ENCODE measurements around the gene SUCLA2. TPM values are rescaled to one million over a fixed set of nuclear protein-coding genes. Genes with fewer than 3 reads are reported as not detected.
A peak's percentile ranks its signal among the peaks of the same experiment; 100 is the strongest.
"Not testable (repeated sequence)": the region's sequence is repeated elsewhere in the genome, so short reads cannot be mapped to it uniquely, and the experiment has no call there.

SUCLA2 gene
- total RNA-seq, 1 experiment from 2014 or later, result 80.9 TPM

GRCh38 chr13:48012668-48013067 lies 11.6 kb upstream of the SUCLA2 start:
- Histone ChIP-seq H3K27ac (no peak overlapping the region), H3K27me3 (replicated peaks) (no peaks in the 10 kb centered on the region), H3K4me1 (replicated peaks) (peaks cover 28% of the 10 kb centered on the region), H3K36me3 (no peaks in the 10 kb centered on the region), H3K9me3 (replicated peaks) (no peaks in the 10 kb centered on the region), H3K4me3 (no peak overlapping the region)
- DNase-seq (ENCODE audit: low read depth in 1 of 2, low spot score in 2 of 2), result no peak

- H3K36me3 ChIP-seq, result no peaks in the 10 kb centered on the region
- DNase-seq (ENCODE audit: low read depth in 1 of 2, low spot score in 2 of 2), result no peak
Measured at GRCh38 chr13:48010698-48011097, 9.6 kb upstream of the SUCLA2 start.

GRCh38 chr13:48009284-48009683 lies 8.2 kb upstream of the SUCLA2 start:
- DNase-seq (ENCODE audit: low read depth in 1 of 2, low spot score in 2 of 2), result peak; percentile 68 to 77
- no peaks in the 10 kb centered on the region for H3K9me3 ChIP-seq (replicated peaks)
- peak overlapping the region; percentile 67 for H3K27ac ChIP-seq
- no peaks in the 10 kb centered on the region for H3K36me3 ChIP-seq
- H3K4me1 ChIP-seq (replicated peaks), result peaks cover 28% of the 10 kb centered on the region
- H3K27me3 ChIP-seq (replicated peaks), result no peaks in the 10 kb centered on the region
- no peak overlapping the region for H3K4me3 ChIP-seq

More at GRCh38 chr13:48010698-48011097, 9.6 kb upstream of the SUCLA2 start:
- Histone ChIP-seq H3K4me1 (replicated peaks) (peaks cover 28% of the 10 kb centered on the region), H3K27ac (no peak overlapping the region), H3K27me3 (replicated peaks) (no peaks in the 10 kb centered on the region), H3K9me3 (replicated peaks) (no peaks in the 10 kb centered on the region), H3K4me3 (no peak overlapping the region)

GRCh38 chr13:48006396-48006795 lies 5.3 kb upstream of the SUCLA2 start:
- Histone ChIP-seq H3K36me3 (no peaks in the 10 kb centered on the region), H3K4me3 (no peak overlapping the region), H3K9me3 (replicated peaks) (no peaks in the 10 kb centered on the region), H3K27me3 (replicated peaks) (no peaks in the 10 kb centered on the region), H3K27ac (no peak overlapping the region), H3K4me1 (replicated peaks) (peaks cover 35% of the 10 kb centered on the region)
- DNase-seq (ENCODE audit: low read depth in 1 of 2, low spot score in 2 of 2), result no peak

- H3K27ac ChIP-seq, result no peak overlapping the region
- no peak overlapping the region for H3K4me3 ChIP-seq
- no peaks in the 10 kb centered on the region for H3K27me3 ChIP-seq (replicated peaks)
- peaks cover 21% of the 10 kb centered on the region for H3K4me1 ChIP-seq (replicated peaks)
- peaks cover 4% of the 10 kb centered on the region for H3K36me3 ChIP-seq
- DNase-seq (ENCODE audit: low read depth in 1 of 2, low spot score in 2 of 2), result no peak
- no peaks in the 10 kb centered on the region for H3K9me3 ChIP-seq (replicated peaks)
Measured at GRCh38 chr13:48004201-48004600, 3.1 kb upstream of the SUCLA2 start.

GRCh38 chr13:48001999-48002398 lies 926 bp upstream of the SUCLA2 start:
- not testable (repeated sequence) for H3K4me3 ChIP-seq; DNase-seq (ENCODE audit: low read depth in 1 of 2, low spot score in 2 of 2)

GRCh38 chr13:48000559-48001113 lies 437 bp downstream of the SUCLA2 start:
- Histone ChIP-seq H3K27me3 (replicated peaks) (no peaks in the 10 kb centered on the region), H3K27ac (peak overlapping the region; percentile 48), H3K4me1 (replicated peaks) (peaks cover 11% of the 10 kb centered on the region), H3K9me3 (replicated peaks) (no peaks in the 10 kb centered on the region), H3K4me3 (peak overlapping the region; percentile 90), H3K36me3 (peaks cover 7% of the 10 kb centered on the region)
- no peak for DNase-seq (ENCODE audit: low read depth in 1 of 2, low spot score in 2 of 2)

More at GRCh38 chr13:48001999-48002398, 926 bp upstream of the SUCLA2 start:
- not testable (repeated sequence) for H3K9me3 ChIP-seq (replicated peaks); H3K36me3 ChIP-seq; H3K27me3 ChIP-seq (replicated peaks)
- peaks cover 11% of the 10 kb centered on the region for H3K4me1 ChIP-seq (replicated peaks)
- peak overlapping the region; percentile 48; the same call in 1 of the 2 replicates for H3K27ac ChIP-seq

- Histone ChIP-seq H3K27ac (0 out of 2 replicates have a peak overlapping the region, but pooled peaks have one; percentile 48), H3K4me3 (peak overlapping the region; percentile 90), H3K9me3 (replicated peaks) (no peaks in the 10 kb centered on the region), H3K27me3 (replicated peaks) (no peaks in the 10 kb centered on the region), H3K4me1 (replicated peaks) (peaks cover 11% of the 10 kb centered on the region), H3K36me3 (peaks cover 7% of the 10 kb centered on the region)
- no peak for DNase-seq (ENCODE audit: low read depth in 1 of 2, low spot score in 2 of 2)
Measured at GRCh38 chr13:47999973-48000372, 1.1 kb downstream of the SUCLA2 start.

GRCh38 chr13:47997384-47997783 lies 3.7 kb downstream of the SUCLA2 start:
- peaks cover 11% of the 10 kb centered on the region for H3K4me1 ChIP-seq (replicated peaks)
- no peak overlapping the region for H3K4me3 ChIP-seq
- no peak overlapping the region for H3K27ac ChIP-seq
- peaks cover 20% of the 10 kb centered on the region for H3K36me3 ChIP-seq
- no peak for DNase-seq (ENCODE audit: low read depth in 1 of 2, low spot score in 2 of 2)
- no peaks in the 10 kb centered on the region for H3K27me3 ChIP-seq (replicated peaks)
- no peaks in the 10 kb centered on the region for H3K9me3 ChIP-seq (replicated peaks)

- Histone ChIP-seq H3K9me3 (replicated peaks) (no peaks in the 10 kb centered on the region), H3K4me3 (no peak overlapping the region), H3K4me1 (replicated peaks) (no peaks in the 10 kb centered on the region), H3K27me3 (replicated peaks) (no peaks in the 10 kb centered on the region), H3K27ac (no peak overlapping the region), H3K36me3 (peaks cover 30% of the 10 kb centered on the region)
- DNase-seq (ENCODE audit: low read depth in 1 of 2, low spot score in 2 of 2), result no peak
Measured at GRCh38 chr13:47991859-47992258, 9.2 kb downstream of the SUCLA2 start.

- Histone ChIP-seq H3K9me3 (replicated peaks) (no peaks in the 10 kb centered on the region), H3K4me1 (replicated peaks) (no peaks in the 10 kb centered on the region), H3K36me3 (peaks cover 38% of the 10 kb centered on the region), H3K4me3 (no peak overlapping the region), H3K27me3 (replicated peaks) (no peaks in the 10 kb centered on the region), H3K27ac (no peak overlapping the region)
- DNase-seq (ENCODE audit: low read depth in 1 of 2, low spot score in 2 of 2), result no peak
Measured at GRCh38 chr13:47990920-47991466, 10.1 kb downstream of the SUCLA2 start.

GRCh38 chr13:47990427-47990826 lies 10.6 kb downstream of the SUCLA2 start:
- H3K27ac ChIP-seq, result no peak overlapping the region
- no peak overlapping the region for H3K4me3 ChIP-seq
- no peaks in the 10 kb centered on the region for H3K27me3 ChIP-seq (replicated peaks)
- no peak for DNase-seq (ENCODE audit: low read depth in 1 of 2, low spot score in 2 of 2)
- no peaks in the 10 kb centered on the region for H3K9me3 ChIP-seq (replicated peaks)
- no peaks in the 10 kb centered on the region for H3K4me1 ChIP-seq (replicated peaks)
- peaks cover 41% of the 10 kb centered on the region for H3K36me3 ChIP-seq

GRCh38 chr13:47983070-47983469 lies 18.0 kb downstream of the SUCLA2 start:
- Histone ChIP-seq H3K4me3 (no peak overlapping the region), H3K27me3 (replicated peaks) (no peaks in the 10 kb centered on the region), H3K27ac (no peak overlapping the region), H3K4me1 (replicated peaks) (no peaks in the 10 kb centered on the region), H3K9me3 (replicated peaks) (no peaks in the 10 kb centered on the region), H3K36me3 (peaks cover 31% of the 10 kb centered on the region)
- no peak for DNase-seq (ENCODE audit: low read depth in 1 of 2, low spot score in 2 of 2)

GRCh38 chr13:47976325-47976724 lies 24.7 kb downstream of the SUCLA2 start:
- Histone ChIP-seq H3K36me3 (peaks cover 26% of the 10 kb centered on the region), H3K27ac (no peak overlapping the region), H3K27me3 (replicated peaks) (no peaks in the 10 kb centered on the region), H3K4me3 (no peak overlapping the region), H3K4me1 (replicated peaks) (no peaks in the 10 kb centered on the region), H3K9me3 (replicated peaks) (no peaks in the 10 kb centered on the region)
- DNase-seq (ENCODE audit: low read depth in 1 of 2, low spot score in 2 of 2), result no peak

- Histone ChIP-seq H3K4me3 (no peak overlapping the region), H3K27me3 (replicated peaks) (no peaks in the 10 kb centered on the region), H3K27ac (no peak overlapping the region), H3K4me1 (replicated peaks) (no peaks in the 10 kb centered on the region), H3K9me3 (replicated peaks) (no peaks in the 10 kb centered on the region), H3K36me3 (peaks cover 41% of the 10 kb centered on the region)
- DNase-seq (ENCODE audit: low read depth in 1 of 2, low spot score in 2 of 2), result no peak
Measured at GRCh38 chr13:47964863-47965262, 36.2 kb downstream of the SUCLA2 start.
